CD14-positive monocyte (primary cell): ENCODE measurements around the gene SDF2. TPM values are rescaled to one million over a fixed set of nuclear protein-coding genes. Genes with fewer than 3 reads are reported as not detected.
A peak's percentile ranks its signal among the peaks of the same experiment; 100 is the strongest.

ENCODE experiments used
- DNase-seq, 3 donors: peaks; one replicate each; pipeline ENCODE4 v3.0.0-alpha.2; 2011 to 2022
- H2AFZ ChIP-seq: 2 replicates; pipeline ENCODE4 v1.6.0; 2012; ENCODE audit warnings: mild to moderate bottlenecking, low read depth, low read length, inconsistent platforms; ENCODE audit not compliant: insufficient read depth, poor library complexity, severe bottlenecking
- H3K27ac ChIP-seq, 2 donors: 1 replicate in 1 of 2; 2 replicates in 1 of 2; pipeline ENCODE4 v1.5.1; 2012 to 2013; ENCODE audit warnings: low read length in 2 of 2, control low read depth in 1 of 2, inconsistent platforms in 1 of 2, low read depth in 1 of 2, mild to moderate bottlenecking in 1 of 2
- H3K27me3 ChIP-seq, 2 donors: one replicate each; pipeline versions ENCODE4 v1.6.0 to v1.6.1; 2011 to 2013; ENCODE audit warnings: low read length in 2 of 2; ENCODE audit not compliant: control insufficient read depth in 2 of 2, insufficient read depth in 2 of 2
- H3K36me3 ChIP-seq, 2 donors: replicated peaks in 1 of 2; 1 replicate in 1 of 2; 2 replicates in 1 of 2; pipeline versions ENCODE4 v1.5.1 to v1.6.1; 2012 to 2013; ENCODE audit warnings: low read length in 2 of 2, control low read depth in 1 of 2, inconsistent platforms in 1 of 2, mild to moderate bottlenecking in 1 of 2; ENCODE audit not compliant: insufficient read depth in 2 of 2, control insufficient read depth in 1 of 2
- H3K4me1 ChIP-seq, 2 donors: 1 replicate in 1 of 2; 2 replicates in 1 of 2; pipeline versions ENCODE4 v1.5.1 to v1.6.1; 2012 to 2013; ENCODE audit warnings: low read length in 2 of 2, control low read depth in 1 of 2, inconsistent platforms in 1 of 2, mild to moderate bottlenecking in 1 of 2, moderate library complexity in 1 of 2; ENCODE audit not compliant: insufficient read depth in 2 of 2, control insufficient read depth in 1 of 2
- H3K4me2 ChIP-seq: replicated peaks from 2 replicates; pipeline ENCODE3; 2012; ENCODE audit warnings: low read length, moderate library complexity, mild to moderate bottlenecking; ENCODE audit not compliant: poor library complexity, severe bottlenecking; ENCODE audit errors: extremely low read depth
- H3K4me3 ChIP-seq, 3 experiments: fragments of 200-600 bp in 1 of 3; sonication (generic) in 1 of 3; replicated peaks in 1 of 3; 1 replicate in 2 of 3; 2 replicates in 1 of 3; pipeline ENCODE4 v1.5.1; 2011 to 2013; ENCODE audit warnings: low read length in 3 of 3, mild to moderate bottlenecking in 3 of 3, control low read depth in 2 of 3, low read depth in 2 of 3, inconsistent platforms in 1 of 3, moderate library complexity in 1 of 3
- H3K79me2 ChIP-seq: 2 replicates; pipeline ENCODE4 v1.6.0; 2012; ENCODE audit warnings: mild to moderate bottlenecking, control low read depth, inconsistent platforms, low read length, moderate library complexity; ENCODE audit not compliant: insufficient read depth
- H3K9ac ChIP-seq: 2 replicates; pipeline ENCODE4 v1.6.0; 2017; ENCODE audit warnings: low read length, mild to moderate bottlenecking; ENCODE audit not compliant: insufficient read depth, poor library complexity, severe bottlenecking
- H3K9me3 ChIP-seq, 2 donors: replicated peaks in 1 of 2; 1 replicate in 1 of 2; 2 replicates in 1 of 2; pipeline versions ENCODE4 v1.5.1 to v1.6.1; 2012 to 2013; ENCODE audit warnings: low read length in 2 of 2, control low read depth in 1 of 2; ENCODE audit not compliant: control insufficient read depth in 1 of 2, insufficient read depth in 1 of 2
- H4K20me1 ChIP-seq: 2 replicates; pipeline ENCODE4 v1.6.0; 2012; ENCODE audit warnings: mild to moderate bottlenecking, low read length, control low read depth, moderate library complexity; ENCODE audit not compliant: insufficient read depth
- H3K27ac Mint-ChIP-seq, 7 donors: one replicate each; pipeline ENCODE4 v1.8.0; 2020; ENCODE audit warnings: mild to moderate bottlenecking in 7 of 7, mixed read lengths in 7 of 7, moderate library complexity in 6 of 7, inconsistent platforms in 2 of 7
- H3K27me3 Mint-ChIP-seq, 3 donors: one replicate each; pipeline ENCODE4 v1.8.0; 2021 to 2022; ENCODE audit warnings: low read depth in 3 of 3, mild to moderate bottlenecking in 3 of 3, mixed read lengths in 3 of 3, moderate library complexity in 3 of 3, inconsistent platforms in 1 of 3
- H3K36me3 Mint-ChIP-seq, 2 donors: one replicate each; pipeline ENCODE4 v1.8.0; 2020; ENCODE audit warnings: mixed read lengths in 2 of 2, inconsistent platforms in 1 of 2, mild to moderate bottlenecking in 1 of 2
- H3K4me1 Mint-ChIP-seq: one replicate; pipeline ENCODE4 v1.8.0; 2020; ENCODE audit warnings: mild to moderate bottlenecking, mixed read lengths
- H3K4me3 Mint-ChIP-seq, 2 donors: one replicate each; pipeline ENCODE4 v1.8.0; 2020; ENCODE audit warnings: mild to moderate bottlenecking in 2 of 2, mixed read lengths in 2 of 2, moderate library complexity in 1 of 2
- H3K9me3 Mint-ChIP-seq, 7 donors: one replicate each; pipeline ENCODE4 v1.8.0; 2020 to 2022; ENCODE audit warnings: mixed read lengths in 7 of 7, mild to moderate bottlenecking in 6 of 7, moderate library complexity in 6 of 7, inconsistent platforms in 2 of 7
- CTCF ChIP-seq: fragments of 200-600 bp; IDR thresholded peaks from one replicate; pipeline ENCODE4 v1.8.0; 2022; ENCODE audit warnings: antibody characterized with exemption, mild to moderate bottlenecking
- WGBS: methylation state at CpG from one replicate; pipeline ENCODE4 v1.1.5; 2013; ENCODE audit warnings: missing lambda C conversion rate; ENCODE audit not compliant: insufficient coverage; 5-methylcytosine and 5-hydroxymethylcytosine counted together
- intact Hi-C, 2 donors: fragments of 100-400 bp; cut with micrococcal nuclease; formaldehyde crosslinking; loops; one replicate each; pipeline versions ENCODE4 v1.15.0 to v1.15.1; 2023
- polyA plus RNA-seq, 3 donors: library from polyadenylated mRNA; depleted of rRNA in 1 of 3; unstranded in 2 of 3; stranded (reverse) in 1 of 3; fragments of 300-500 nt in 2 of 3; fragments of >200 nt in 1 of 3; fragmentation: Illumina TruSeq in 2 of 3; gene quantifications; 1 replicate in 2 of 3; 2 replicates in 1 of 3; pipeline ENCODE4 v1.2.3, GENCODE V29; 2012 to 2021

The SDF2 gene
- polyA plus RNA-seq, 3 donors, result 52.9 to 103 (median 84.5) TPM

- Histone ChIP-seq H3K27ac (no peak overlapping the region), H4K20me1 (no peaks in the 10 kb centered on the region), H3K9ac (no peak overlapping the region), H3K9me3 (no peaks in the 10 kb centered on the region), H2AFZ (no peak overlapping the region), H3K4me1 (no peaks in the 10 kb centered on the region), H3K27me3 (no peaks in the 10 kb centered on the region), H3K36me3 (peaks cover 99% of the 10 kb centered on the region in 2 donors), H3K4me2 (no peak overlapping the region), H3K79me2 (no peaks in the 10 kb centered on the region), H3K4me3 (no peak overlapping the region)
- no peak for TF ChIP-seq CTCF
- Mint-ChIP-seq H3K36me3 (peaks cover 94 to 99% of the 10 kb centered on the region in 2 donors), H3K27ac (peak overlapping the region in 1 of 7 donors; percentile 48), H3K4me3 (no peak overlapping the region), H3K4me1 (no peaks in the 10 kb centered on the region), H3K27me3 (no peaks in the 10 kb centered on the region), H3K9me3 (no peaks in the 10 kb centered on the region)
- 100% methylated on average over 2 of the region's 5 CpGs for WGBS
- intact Hi-C loops, result no loop called here
- no peak for DNase-seq
Measured at GRCh38 chr17:28685366-28685765, 23.7 kb upstream of the SDF2 start.

GRCh38 chr17:28684963-28685362 lies 23.3 kb upstream of the SDF2 start:
- H3K27me3 Mint-ChIP-seq, result no peaks in the 10 kb centered on the region
- intact Hi-C loops, result no loop called here
- Histone ChIP-seq H3K27me3 (no peaks in the 10 kb centered on the region), H3K4me3 (no peak overlapping the region), H3K27ac (no peak overlapping the region), H3K4me1 (no peaks in the 10 kb centered on the region), H3K4me2 (no peak overlapping the region), H4K20me1 (no peaks in the 10 kb centered on the region), H3K36me3 (peaks cover 98 to 99% of the 10 kb centered on the region in 2 donors), H2AFZ (no peak overlapping the region), H3K79me2 (no peaks in the 10 kb centered on the region), H3K9me3 (no peaks in the 10 kb centered on the region), H3K9ac (no peak overlapping the region)
- H3K27ac Mint-ChIP-seq, result no peak overlapping the region
- H3K4me1 Mint-ChIP-seq, result no peaks in the 10 kb centered on the region
- H3K36me3 Mint-ChIP-seq, result peaks cover 90 to 99% of the 10 kb centered on the region in 2 donors
- no peaks in the 10 kb centered on the region for H3K9me3 Mint-ChIP-seq
- no peak overlapping the region for H3K4me3 Mint-ChIP-seq
- no peak for TF ChIP-seq CTCF
- DNase-seq, result no peak
- WGBS, result 83% methylated on average over 3 of the region's 3 CpGs
